NCI-H748 (cell line): ENCODE data around the gene SUPT16H.
"Not testable (repeated sequence)": the region's sequence is repeated elsewhere in the genome, so short reads cannot be mapped to it uniquely, and the experiment has no call there.

Source experiments
- DNase-seq: peaks from one replicate; lab custom pipeline; 2025; ENCODE audit not compliant: unreplicated experiment; lab: John Stamatoyannopoulos, UW

Gene SUPT16H

DNA sequence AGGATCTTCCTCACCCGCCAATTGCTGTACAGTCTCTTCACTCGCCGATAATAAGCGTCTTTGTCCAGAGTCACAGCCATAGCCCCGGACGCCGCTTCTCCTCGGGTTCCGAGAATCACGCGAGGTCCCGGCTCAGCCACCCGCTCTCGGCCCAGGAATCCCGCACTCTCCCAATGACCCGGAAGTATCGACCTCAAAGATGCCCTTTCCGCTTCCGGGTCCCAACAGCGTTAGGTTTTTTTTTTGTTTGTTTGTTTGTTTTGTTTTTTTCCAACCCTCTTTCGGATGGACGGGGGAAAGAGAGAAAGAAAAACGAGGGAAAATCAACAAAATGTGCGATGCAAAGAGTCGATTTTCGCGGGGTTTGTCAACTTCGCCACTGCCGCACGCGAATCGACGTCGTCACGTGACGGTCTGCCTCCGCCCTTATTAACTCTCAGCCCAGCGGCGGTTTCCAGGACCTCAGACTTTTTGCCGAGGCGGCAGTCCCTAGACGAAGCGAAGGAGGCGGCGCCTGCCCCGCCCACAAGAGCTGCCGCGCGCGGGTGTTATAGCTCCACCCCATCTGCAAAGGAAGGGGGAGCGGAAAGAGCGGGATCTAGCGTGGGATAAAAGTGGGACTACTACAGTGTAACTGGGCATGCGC is at the start of gene SUPT16H:
SUPT16H (minus strand) TSS at position 172 of the 646 bp plus-strand sequence; CDS start at position 80, 92 bp downstream.
- DNase-seq, result peak; percentile 98

- DNase-seq, result no peak
These were observed 47.3 kb upstream of the SUPT16H start for GRCh38 chr14:21431126-21431525.

- no peak for DNase-seq
These were observed 45.1 kb upstream of the SUPT16H start for GRCh38 chr14:21428930-21429329.

DNA sequence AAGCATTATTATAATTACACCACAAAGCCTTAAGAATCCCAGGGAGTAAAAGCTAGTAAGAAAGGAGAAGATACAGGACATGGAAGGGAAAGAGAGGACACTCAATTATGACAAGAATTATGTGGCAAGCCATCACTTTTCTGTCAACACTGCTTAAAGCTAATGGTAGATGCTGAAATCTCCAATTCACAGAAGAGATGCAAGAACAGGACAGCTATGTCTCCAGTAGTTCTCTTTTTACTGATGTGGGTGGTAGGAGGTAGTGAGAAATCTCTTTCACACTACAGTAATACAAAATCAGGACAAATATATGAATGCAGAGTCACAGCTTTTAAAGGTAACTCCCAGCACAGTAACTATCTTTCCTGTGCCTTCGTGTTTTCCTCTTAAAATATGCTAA is 42.9 kb upstream of the SUPT16H start:
- no peak for DNase-seq

GRCh38 chr14:21419528-21419927 is 35.7 kb upstream of the SUPT16H start:
- no peak for DNase-seq

DNA sequence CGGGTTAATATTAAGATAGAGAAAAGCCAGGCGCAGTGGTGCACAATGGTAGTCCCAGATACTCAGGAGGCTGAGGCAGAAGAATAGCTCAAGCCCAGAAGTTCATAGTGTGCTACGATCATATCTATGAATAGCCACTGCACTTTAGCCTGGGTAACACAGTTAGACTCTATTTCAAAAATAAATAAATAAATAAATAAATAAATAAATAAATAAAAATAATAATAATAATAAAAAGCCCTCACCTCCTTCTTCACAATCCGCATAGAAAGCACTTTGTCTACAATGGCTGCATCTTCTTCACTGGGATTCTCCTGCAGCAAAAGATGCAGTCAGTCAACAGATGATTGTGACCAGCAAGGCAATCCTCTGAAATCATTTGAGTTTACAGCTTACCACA is 31.5 kb upstream of the SUPT16H start:
- DNase-seq, result no peak

GRCh38 chr14:21414137-21414631 is 30.4 kb upstream of the SUPT16H start:
- no peak for DNase-seq

- DNase-seq, result no peak
These were observed 24.3 kb upstream of the SUPT16H start for GRCh38 chr14:21408147-21408546.

DNA sequence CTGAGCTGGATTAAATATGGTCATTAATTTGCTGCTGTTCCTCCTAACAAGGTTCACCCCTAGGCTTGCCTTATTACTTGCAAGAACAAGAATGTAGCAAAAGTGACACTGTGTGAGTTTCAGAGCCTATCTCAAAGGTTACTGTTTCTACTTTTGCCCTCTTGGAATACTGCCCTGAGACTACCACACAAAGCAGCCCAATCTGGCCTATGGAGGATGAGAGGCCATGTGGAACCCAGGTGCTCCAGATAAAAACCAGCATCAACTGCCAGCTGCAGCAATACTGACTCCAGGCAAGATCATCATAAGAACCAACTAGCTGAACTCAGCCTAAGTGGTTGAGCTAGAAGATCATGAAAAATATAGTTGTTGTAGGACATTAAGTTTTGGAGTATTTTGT is 22.4 kb upstream of the SUPT16H start:
- DNase-seq, result no peak

- no peak for DNase-seq
These were observed 21.3 kb upstream of the SUPT16H start for GRCh38 chr14:21405097-21405496.

GRCh38 chr14:21399311-21399870 is 15.6 kb upstream of the SUPT16H start:
- DNase-seq, result no peak

DNA sequence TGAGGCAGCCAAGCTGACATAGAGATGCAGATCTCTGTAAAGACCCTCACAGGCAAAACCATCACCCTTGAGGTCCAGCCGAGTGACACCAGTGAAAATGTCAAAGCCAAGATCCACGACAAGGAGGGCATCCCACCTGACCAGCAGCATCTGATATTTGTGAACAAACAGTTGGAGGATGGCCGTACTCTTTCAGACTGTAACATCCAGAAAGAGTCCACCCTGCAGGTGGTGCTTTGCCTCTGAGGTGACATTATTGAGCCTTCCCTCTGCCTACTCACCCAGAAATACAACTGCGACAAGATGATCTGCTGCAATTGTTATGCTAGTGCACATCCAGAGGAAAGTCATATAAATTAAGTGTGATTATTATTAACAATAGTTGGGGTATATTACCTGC is 15.1 kb upstream of the SUPT16H start:
- DNase-seq, result no peak

GRCh38 chr14:21395450-21395849 is 11.6 kb upstream of the SUPT16H start:
- DNase-seq, result no peak

- no peak for DNase-seq
These were observed 1.5 kb upstream of the SUPT16H start for GRCh38 chr14:21385188-21385904.

DNA sequence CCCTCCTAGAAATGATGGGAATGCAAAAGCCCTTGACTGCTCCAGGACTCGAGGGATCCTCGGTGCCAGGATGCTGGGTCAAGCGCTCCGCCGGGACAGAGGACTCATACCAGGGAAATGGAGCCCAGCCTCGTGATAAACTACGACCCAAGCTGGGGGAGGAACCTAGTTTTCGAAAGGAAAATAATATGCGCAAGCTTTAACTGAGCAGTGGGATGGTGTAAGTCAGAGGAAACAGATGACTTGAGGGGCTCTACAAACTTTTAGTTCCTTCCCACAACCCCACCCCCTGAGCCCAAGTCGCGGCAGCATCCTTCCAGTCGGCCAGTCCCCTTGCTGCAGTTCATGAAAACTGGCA is 654 bp upstream of the SUPT16H start:
- no peak for DNase-seq

GRCh38 chr14:21382886-21383847 is 652 bp downstream of the SUPT16H start:
- DNase-seq, result peak; percentile 67

DNA sequence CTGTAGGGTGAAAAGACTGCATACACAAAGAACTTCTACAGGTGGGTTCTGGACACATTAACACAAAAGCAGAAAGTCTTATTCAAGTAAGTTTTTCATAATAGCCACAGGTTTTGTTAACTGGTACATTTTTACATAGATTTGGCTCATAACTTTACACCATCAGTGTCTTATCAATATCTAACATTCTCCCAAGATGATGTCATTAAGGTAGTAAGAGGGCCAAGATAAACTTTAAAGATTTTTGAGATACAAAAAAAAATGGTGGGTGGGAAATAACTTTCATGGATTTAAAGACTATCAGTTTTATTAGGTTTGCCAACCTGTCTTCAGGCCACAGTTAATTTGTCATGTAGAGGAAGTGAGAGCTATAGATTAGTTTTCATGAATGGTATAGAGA is 1.7 kb downstream of the SUPT16H start:
- DNase-seq, result no peak

- no peak for DNase-seq
These were observed 4.5 kb downstream of the SUPT16H start for GRCh38 chr14:21379338-21379737.

- DNase-seq, result no peak
These were observed 9.8 kb downstream of the SUPT16H start for GRCh38 chr14:21373980-21374379.

DNA sequence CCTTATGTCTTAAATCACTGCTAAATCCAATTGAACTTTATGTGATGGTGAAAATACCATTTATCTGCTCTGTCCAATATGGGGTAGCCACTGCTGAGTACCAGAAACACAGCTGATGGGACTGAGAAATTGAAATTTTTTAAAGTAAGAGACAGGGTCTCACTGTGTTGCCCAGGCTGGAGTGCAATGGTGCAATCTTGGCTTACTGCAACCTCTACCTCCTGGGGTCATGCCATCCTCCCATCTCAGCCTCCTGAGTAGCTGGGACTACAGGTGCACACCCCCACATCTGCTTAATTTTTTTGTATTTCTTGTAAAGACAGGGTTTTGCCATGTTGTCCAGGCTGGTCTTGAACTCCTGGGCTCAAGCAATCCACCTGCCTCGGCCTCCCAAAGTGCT is 11.0 kb downstream of the SUPT16H start:
- not testable (repeated sequence) for DNase-seq
